Measurements from ENCODE around the gene TMIGD2.

TMIGD2 gene

GRCh38 chr19:4327252-4327876 lies 25.2 kb upstream of the TMIGD2 start:
- in situ Hi-C loops (cut with HindIII; ENCODE audit: low sequenced_read_pairs) = loop anchor here (5.0 kb wide), 3 partner anchors 55 to 90 kb away; partner anchors contain the start of gene YJU2

GRCh38 chr19:4326837-4327251 lies 24.7 kb upstream of the TMIGD2 start:
- in situ Hi-C loops (cut with HindIII; ENCODE audit: low sequenced_read_pairs) = loop anchor here (5.0 kb wide), 3 partner anchors 55 to 90 kb away; partner anchors contain the start of gene YJU2

- in situ Hi-C loops (cut with HindIII; ENCODE audit: low sequenced_read_pairs) = loop anchor here (5.0 kb wide), 3 partner anchors 54 to 91 kb away; partner anchors contain the start of gene YJU2
Measured at GRCh38 chr19:4326215-4326836, 24.1 kb upstream of the TMIGD2 start.

- in situ Hi-C loops (cut with HindIII; ENCODE audit: low sequenced_read_pairs) = no loop called here
Measured at GRCh38 chr19:4324228-4324627, 22.0 kb upstream of the TMIGD2 start.

- in situ Hi-C loops (cut with HindIII; ENCODE audit: low sequenced_read_pairs) = no loop called here
Measured at GRCh38 chr19:4323692-4324091, 21.5 kb upstream of the TMIGD2 start.

- in situ Hi-C loops (cut with HindIII; ENCODE audit: low sequenced_read_pairs) = no loop called here
Measured at GRCh38 chr19:4322942-4323665, 20.9 kb upstream of the TMIGD2 start.

- in situ Hi-C loops (cut with HindIII; ENCODE audit: low sequenced_read_pairs) = no loop called here
Measured at GRCh38 chr19:4320419-4320818, 18.2 kb upstream of the TMIGD2 start.

GRCh38 chr19:4319067-4319718 lies 17.0 kb upstream of the TMIGD2 start:
- in situ Hi-C loops (cut with HindIII; ENCODE audit: low sequenced_read_pairs) = no loop called here

GRCh38 chr19:4318460-4318859 lies 16.3 kb upstream of the TMIGD2 start:
- in situ Hi-C loops (cut with HindIII; ENCODE audit: low sequenced_read_pairs) = no loop called here

GRCh38 chr19:4316956-4317355 lies 14.8 kb upstream of the TMIGD2 start:
- in situ Hi-C loops (cut with HindIII; ENCODE audit: low sequenced_read_pairs) = no loop called here

GRCh38 chr19:4313847-4314490 lies 11.8 kb upstream of the TMIGD2 start:
- in situ Hi-C loops (cut with HindIII; ENCODE audit: low sequenced_read_pairs) = no loop called here

- in situ Hi-C loops (cut with HindIII; ENCODE audit: low sequenced_read_pairs) = no loop called here
Measured at GRCh38 chr19:4310247-4311121, 8.3 kb upstream of the TMIGD2 start.

GRCh38 chr19:4305659-4306058 lies 3.5 kb upstream of the TMIGD2 start:
- in situ Hi-C loops (cut with HindIII; ENCODE audit: low sequenced_read_pairs) = no loop called here

- in situ Hi-C loops (cut with HindIII; ENCODE audit: low sequenced_read_pairs) = no loop called here
Measured at GRCh38 chr19:4305257-4305612, 3.0 kb upstream of the TMIGD2 start.

- in situ Hi-C loops (cut with HindIII; ENCODE audit: low sequenced_read_pairs) = no loop called here
Measured at GRCh38 chr19:4304538-4305256, 2.5 kb upstream of the TMIGD2 start, which contains the start of gene FSD1. Gene FSD1 (plus strand): TSS chr19:4304598. CDS start chr19:4304747, 149 bp downstream.

- in situ Hi-C loops (cut with HindIII; ENCODE audit: low sequenced_read_pairs) = no loop called here
Measured at GRCh38 chr19:4303819-4304537, 1.8 kb upstream of the TMIGD2 start.

- in situ Hi-C loops (cut with HindIII; ENCODE audit: low sequenced_read_pairs) = no loop called here
Measured at GRCh38 chr19:4301590-4302242, 473 bp downstream of the TMIGD2 start.

GRCh38 chr19:4300589-4300988 lies 1.6 kb downstream of the TMIGD2 start:
- in situ Hi-C loops (cut with HindIII; ENCODE audit: low sequenced_read_pairs) = no loop called here

Measured in endothelial cell of hepatic sinusoid (primary cell).